IMR-90 (cell line): ENCODE data around the gene MGAT5B. TPM values are rescaled to one million over a fixed set of nuclear protein-coding genes. Genes with fewer than 3 reads are reported as not detected.

Experiments
- ATAC-seq: fragments of 200-7000 bp; cut with Tn5 transposase; 2 replicates; pipeline ENCODE4 v1.9.1; 2020; ENCODE audit warnings: low read depth, mild to moderate bottlenecking, moderate library complexity
- BruUV-seq: library from RNA; stranded (reverse); fragments of 400-500 nt; replicated peaks from 2 replicates; lab custom pipeline; 2021; lab: Mats Ljungman, UMichigan
- CTCF ChIA-PET: fragments of 300-600 bp; formaldehyde crosslinking; extraction: SDS; loops from one replicate; lab custom pipeline; 2021; ENCODE audit warnings: antibody characterized with exemption; lab: Yijun Ruan, JAX
- POLR2A ChIA-PET: fragments of 300-600 bp; sonication (Branson Sonifier 250); formaldehyde crosslinking; loops from one replicate; lab custom pipeline; 2022; ENCODE audit warnings: antibody characterized with exemption; ENCODE audit not compliant: unreplicated experiment; lab: Charles Lee
- DNase-seq: peaks from one replicate; pipeline ENCODE4 v3.0.0; 2013
- H2AFZ ChIP-seq: replicated peaks from 2 replicates; pipeline ENCODE3; 2013; ENCODE audit warnings: low read length, mild to moderate bottlenecking; ENCODE audit not compliant: poor library complexity
- H2AK5ac ChIP-seq: 2 replicates; pipeline ENCODE4 v1.6.1; 2013; ENCODE audit warnings: low read depth, low read length, inconsistent platforms
- H2AK9ac ChIP-seq: replicated peaks from 2 replicates; pipeline ENCODE3; 2013; ENCODE audit warnings: mild to moderate bottlenecking, low read depth, low read length, moderate library complexity; ENCODE audit not compliant: poor library complexity
- H2BK120ac ChIP-seq: 2 replicates; pipeline ENCODE4 v1.6.1; 2013; ENCODE audit warnings: low read depth, low read length, inconsistent platforms
- H2BK15ac ChIP-seq: 3 replicates; pipeline ENCODE4 v1.6.1; 2013; ENCODE audit warnings: low read depth, low read length, inconsistent platforms
- H2BK20ac ChIP-seq: 2 replicates; pipeline ENCODE4 v1.6.1; 2013; ENCODE audit warnings: low read depth, mild to moderate bottlenecking, inconsistent platforms, low read length, moderate library complexity
- H2BK5ac ChIP-seq: 2 replicates; pipeline ENCODE4 v1.6.1; 2013; ENCODE audit warnings: mild to moderate bottlenecking, low read depth, low read length, inconsistent platforms; ENCODE audit not compliant: poor library complexity, severe bottlenecking
- H3K14ac ChIP-seq: replicated peaks from 2 replicates; pipeline ENCODE4 v1.6.1; 2013; ENCODE audit warnings: low read depth, low read length, inconsistent platforms
- H3K18ac ChIP-seq: 2 replicates; pipeline ENCODE4 v1.6.1; 2013; ENCODE audit warnings: low read depth, low read length, control low read depth
- H3K23ac ChIP-seq: 2 replicates; pipeline ENCODE4 v1.6.1; 2013; ENCODE audit warnings: low read depth, low read length, inconsistent platforms
- H3K27ac ChIP-seq: 2 replicates; pipeline ENCODE4 v1.5.1; 2013; ENCODE audit warnings: mild to moderate bottlenecking, control low read depth, low read length; ENCODE audit not compliant: insufficient read depth
- H3K27me3 ChIP-seq: 2 replicates; pipeline ENCODE4 v1.6.1; 2013; ENCODE audit warnings: low read length; ENCODE audit not compliant: control insufficient read depth, insufficient read depth
- H3K36me3 ChIP-seq: 2 replicates; pipeline ENCODE4 v1.6.1; 2013; ENCODE audit warnings: low read length, mixed read lengths; ENCODE audit not compliant: control insufficient read depth, insufficient read depth
- H3K4ac ChIP-seq: 2 replicates; pipeline ENCODE4 v1.6.1; 2013; ENCODE audit warnings: low read depth, low read length, inconsistent platforms
- H3K4me1 ChIP-seq: 2 replicates; pipeline ENCODE4 v1.6.1; 2013; ENCODE audit warnings: low read length, mixed read lengths; ENCODE audit not compliant: control insufficient read depth, insufficient read depth
- H3K4me2 ChIP-seq: 2 replicates; pipeline ENCODE4 v1.6.1; 2013; ENCODE audit warnings: low read depth, mild to moderate bottlenecking, control low read depth, low read length, moderate library complexity
- H3K4me3 ChIP-seq: 2 replicates; pipeline ENCODE4 v1.5.1; 2013; ENCODE audit warnings: low read depth, mild to moderate bottlenecking, control low read depth, low read length, moderate library complexity; ENCODE audit not compliant: insufficient read depth
- H3K56ac ChIP-seq: 2 replicates; pipeline ENCODE4 v1.6.1; 2013; ENCODE audit warnings: low read length, inconsistent platforms; ENCODE audit not compliant: insufficient read depth; ENCODE audit errors: extremely low read depth
- H3K79me1 ChIP-seq, 2 experiments: 2 replicates each; pipeline ENCODE4 v1.6.1; 2013; ENCODE audit warnings: low read length in 2 of 2, inconsistent platforms in 1 of 2, low read depth in 1 of 2
- H3K9ac ChIP-seq: 2 replicates; pipeline ENCODE4 v1.6.1; 2013; ENCODE audit warnings: low read depth, low read length, control low read depth
- H3K9me1 ChIP-seq: 2 replicates; pipeline ENCODE4 v1.6.1; 2013; ENCODE audit warnings: low read length, inconsistent platforms; ENCODE audit not compliant: insufficient read depth
- H3K9me3 ChIP-seq: 2 replicates; pipeline ENCODE4 v1.6.1; 2013; ENCODE audit warnings: low read length; ENCODE audit not compliant: control insufficient read depth, insufficient read depth
- H4K20me1 ChIP-seq: 2 replicates; pipeline ENCODE4 v1.6.1; 2013; ENCODE audit warnings: low read length, inconsistent platforms; ENCODE audit not compliant: insufficient read depth
- H4K5ac ChIP-seq: 2 replicates; pipeline ENCODE4 v1.6.1; 2013; ENCODE audit warnings: mild to moderate bottlenecking, low read depth, low read length, control low read depth
- H4K8ac ChIP-seq, 2 experiments: 2 replicates each; pipeline ENCODE4 v1.6.1; 2013; ENCODE audit warnings: low read depth in 2 of 2, low read length in 2 of 2, control low read depth in 1 of 2, inconsistent platforms in 1 of 2
- H4K91ac ChIP-seq: 2 replicates; pipeline ENCODE4 v1.6.1; 2013; ENCODE audit warnings: low read depth, low read length, inconsistent platforms; ENCODE audit not compliant: insufficient read depth
- ELK1 ChIP-seq: fragments of 150-350 bp; IDR thresholded peaks from 2 replicates; pipeline ENCODE4 v1.6.1; 2016; ENCODE audit warnings: low read depth, mild to moderate bottlenecking, low read length, moderate library complexity, borderline replicate concordance
- POLR2A ChIP-seq: IDR thresholded peaks from 2 replicates; pipeline ENCODE4 v1.6.1; 2012; ENCODE audit warnings: mild to moderate bottlenecking, low read depth, low read length
- WGBS, 2 experiments: methylation state at CpG; one replicate each; pipeline versions ENCODE4 v1.1.5 to v1.1.7; 2013; ENCODE audit warnings: missing lambda C conversion rate in 2 of 2; ENCODE audit not compliant: insufficient read length in 1 of 2; ENCODE audit errors: extremely low coverage in 2 of 2; 5-methylcytosine and 5-hydroxymethylcytosine counted together
- dilution Hi-C: fragments of 300-500 bp; cut with HindIII; formaldehyde crosslinking; loops from one replicate; pipeline ENCODE4 v1.14.3; 2018; ENCODE audit warnings: low sequenced_read_pairs; ENCODE audit not compliant: unreplicated experiment
- in situ Hi-C: fragments of 300-500 bp; cut with MboI; formaldehyde crosslinking; loops from 3 replicates; pipeline ENCODE4 v1.14.3; 2019; ENCODE audit warnings: low sequenced_read_pairs, inconsistent platforms, mixed read lengths
- intact Hi-C: fragments of 100-400 bp; cut with micrococcal nuclease; formaldehyde crosslinking; loops from 2 replicates; pipeline ENCODE4 v1.10.0; 2022
- polyA plus RNA-seq, 3 experiments: library from polyadenylated mRNA; depleted of rRNA; stranded (reverse); fragments of >200 nt; gene quantifications; 2 replicates each; pipeline ENCODE4 v1.2.3, GENCODE V29; 2012; ENCODE audit warnings: low replicate concordance in 1 of 3
- total RNA-seq: library from RNA; depleted of rRNA; stranded (reverse); fragments of >200 nt; gene quantifications from 2 replicates; pipeline ENCODE4 v1.2.3, GENCODE V29; 2012

Gene MGAT5B
- total and polyA plus RNA-seq, 2 of the 4 experiments (the other 2 are of a cell fraction): 0.54 to 2.0 TPM

GRCh38 chr17:76844485-76844829, 23.7 kb upstream of the MGAT5B start (continued):
- TF ChIP-seq ELK1: no peak

- Histone ChIP-seq H2AK5ac (no peak overlapping the region), H3K9me1 (no peaks in the 10 kb centered on the region), H3K4me1 (no peaks in the 10 kb centered on the region; the same call in 1 of the 2 replicates), H2BK20ac (no peak overlapping the region), H3K4me3 (no peak overlapping the region), H4K8ac (no peak overlapping the region), H3K9me3 (peaks cover 2% of the 10 kb centered on the region; the same call in 1 of the 2 replicates), H3K36me3 (no peaks in the 10 kb centered on the region), H3K9ac (no peak overlapping the region), H3K14ac (no peak overlapping the region), H4K20me1 (no peaks in the 10 kb centered on the region), H4K91ac (no peak overlapping the region), H2BK120ac (no peak overlapping the region), H3K27ac (no peak overlapping the region), H3K56ac (no peak overlapping the region), H3K27me3 (peaks cover 50% of the 10 kb centered on the region), H2AFZ (no peak overlapping the region), H3K4me2 (no peak overlapping the region), H4K5ac (no peak overlapping the region), H3K18ac (no peak overlapping the region), H3K4ac (no peak overlapping the region), H2BK15ac (no peak overlapping the region), H3K23ac (no peak overlapping the region), H2AK9ac (no peak overlapping the region), H2BK5ac (no peak overlapping the region), H3K79me1 (no peaks in the 10 kb centered on the region)
- CTCF ChIA-PET: interaction anchor here (0.6 kb wide), 1 partner anchor 214 kb away, joined by 7 read pairs; no protein-coding TSS in a partner anchor
- intact Hi-C loops (no loop called here), in situ Hi-C loops (no loop called here), dilution Hi-C loops (no loop called here)
- WGBS, 2 experiments: 0% methylated on average over 1 of the region's 8 CpGs; no CpG with 5 or more reads in 1 of the 2 experiments
- DNase-seq (no peak), ATAC-seq (no peak)
- TF ChIP-seq POLR2A: no peak
- POLR2A ChIA-PET: no interaction called here
- no TSS peak for BruUV-seq
Measured at GRCh38 chr17:76844846-76845245, 23.4 kb upstream of the MGAT5B start.
